Stimulated activated CD8-positive, alpha-beta memory T cell treated with anti-CD3 and anti-CD28 coated beads, Interleukin-15, amount 100 ng/mL, for 24 hours (primary cell): ENCODE data around the gene IRF5.

Source experiments
- DNase-seq: peaks from one replicate; pipeline ENCODE4 v3.0.0-alpha.2; 2020; ENCODE audit warnings: low read depth

IRF5 gene

DNA sequence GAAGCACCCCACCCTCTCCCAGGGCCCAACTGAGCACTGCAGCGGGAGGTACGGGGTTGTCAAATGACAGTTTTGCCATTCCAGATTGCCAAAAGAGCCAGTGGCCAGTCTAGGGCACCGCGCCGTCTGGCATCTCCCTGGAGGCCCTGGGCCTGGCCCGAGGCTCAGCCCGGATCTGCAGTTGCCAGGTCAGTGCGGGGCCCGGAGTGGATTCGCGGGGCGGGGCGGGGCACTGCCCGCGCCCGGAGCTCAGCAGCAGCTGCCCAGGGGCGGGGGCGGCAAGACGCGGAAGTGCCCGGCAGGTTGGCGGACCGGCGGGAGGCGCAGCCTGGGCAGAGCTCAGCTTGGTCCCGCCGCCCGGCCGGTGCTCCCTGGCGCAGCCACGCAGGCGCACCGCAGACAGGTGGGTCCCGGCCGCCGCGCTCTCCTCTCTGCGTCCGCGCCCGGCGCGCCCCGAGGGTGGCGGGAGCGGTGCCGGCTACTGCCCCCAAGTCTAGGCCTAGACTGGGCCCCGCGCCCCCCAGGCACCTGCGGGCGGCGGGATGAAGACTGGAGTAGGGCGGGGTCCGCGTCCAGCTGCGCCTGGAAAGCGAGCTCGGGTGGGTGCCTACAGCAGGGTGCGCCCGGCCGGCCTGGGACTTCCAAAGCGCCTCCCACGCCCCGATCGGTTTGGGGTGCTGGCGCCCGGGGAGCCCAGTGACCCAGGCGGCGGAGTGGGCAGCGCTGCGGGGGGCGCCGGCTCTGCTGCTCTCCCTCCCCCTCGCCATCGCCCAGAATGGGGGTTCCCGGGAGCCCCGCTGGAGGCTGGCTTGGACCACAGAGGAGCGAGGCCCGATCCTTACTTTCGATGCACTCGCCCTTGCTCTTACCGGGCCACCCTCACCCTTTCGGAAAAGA is at the start of gene IRF5:
Gene IRF5, plus strand, starts transcription at position 281 of the 897 bp plus-strand sequence. CDS start 4,155 bp downstream, outside the sequence.
- DNase-seq = no peak

DNA sequence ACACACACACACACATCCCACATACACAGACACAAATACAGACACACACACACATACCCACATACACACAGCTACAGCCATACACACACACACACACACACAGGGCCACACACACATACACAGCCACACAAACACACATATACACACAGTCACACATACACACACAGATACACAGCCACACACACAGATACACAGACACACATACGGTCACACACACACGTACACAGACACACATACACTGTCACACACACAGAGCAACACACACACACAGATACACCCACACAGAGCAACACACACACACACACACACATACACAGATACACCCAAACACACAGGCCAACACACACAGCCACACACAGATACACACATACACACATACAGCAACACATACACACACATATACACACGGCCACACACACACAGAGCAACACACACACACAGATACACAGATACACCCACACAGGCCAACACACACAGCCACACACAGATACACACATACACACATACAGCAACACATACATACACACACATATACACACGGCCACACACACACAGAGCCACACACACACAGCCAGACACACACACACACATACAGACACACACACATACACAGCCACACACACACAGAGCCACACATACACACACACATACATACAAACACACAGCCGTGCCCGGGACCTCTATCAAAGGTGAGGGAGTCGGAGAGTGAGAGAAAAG is 49.5 kb upstream of the IRF5 start:
- DNase-seq = no peak

GRCh38 chr7:128888756-128889095 is 49.0 kb upstream of the IRF5 start:
- DNase-seq = no peak

- no peak for DNase-seq
Measured at GRCh38 chr7:128889121-128889520, 48.6 kb upstream of the IRF5 start.

DNA sequence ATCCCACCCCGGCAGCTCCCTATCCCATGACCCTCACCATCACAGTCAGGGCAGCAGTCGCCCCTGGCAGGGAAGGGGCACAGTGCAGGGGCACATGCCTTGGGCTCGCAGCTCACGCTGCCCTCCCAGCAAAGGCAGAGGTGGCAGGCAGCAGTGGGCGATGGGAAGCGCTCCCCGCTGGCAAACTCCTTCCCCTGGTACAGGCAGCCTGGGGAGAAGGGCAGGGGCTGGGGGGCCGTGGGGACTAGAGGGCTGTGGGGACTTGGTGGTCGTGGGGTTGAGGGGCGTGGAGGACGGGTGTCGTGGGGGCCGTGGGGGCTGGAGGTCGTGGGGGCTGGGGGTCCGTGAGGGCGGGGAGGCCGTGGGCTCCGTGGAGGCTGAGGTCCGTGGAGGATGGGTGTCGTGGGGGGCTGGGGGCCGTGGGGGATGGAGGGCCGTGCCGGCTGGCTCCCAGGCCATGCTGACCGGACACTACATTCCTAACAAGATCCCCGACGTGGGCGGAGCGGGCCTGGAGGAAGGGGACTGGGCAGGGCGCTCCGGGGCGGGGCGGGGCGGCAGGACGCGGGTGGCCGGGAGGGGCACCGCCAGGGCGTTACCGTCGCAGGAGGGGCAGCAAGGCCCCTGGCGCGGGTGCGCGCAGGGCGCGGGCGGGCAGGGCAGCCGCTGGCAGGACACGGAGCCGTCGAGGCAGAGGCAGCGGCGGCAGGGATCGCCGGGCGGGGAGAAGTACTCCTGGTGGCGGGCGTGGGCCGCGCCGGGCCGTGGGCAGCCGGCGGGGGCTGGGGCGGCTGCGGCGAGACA is 47.2 kb upstream of the IRF5 start:
- DNase-seq = no peak

DNA sequence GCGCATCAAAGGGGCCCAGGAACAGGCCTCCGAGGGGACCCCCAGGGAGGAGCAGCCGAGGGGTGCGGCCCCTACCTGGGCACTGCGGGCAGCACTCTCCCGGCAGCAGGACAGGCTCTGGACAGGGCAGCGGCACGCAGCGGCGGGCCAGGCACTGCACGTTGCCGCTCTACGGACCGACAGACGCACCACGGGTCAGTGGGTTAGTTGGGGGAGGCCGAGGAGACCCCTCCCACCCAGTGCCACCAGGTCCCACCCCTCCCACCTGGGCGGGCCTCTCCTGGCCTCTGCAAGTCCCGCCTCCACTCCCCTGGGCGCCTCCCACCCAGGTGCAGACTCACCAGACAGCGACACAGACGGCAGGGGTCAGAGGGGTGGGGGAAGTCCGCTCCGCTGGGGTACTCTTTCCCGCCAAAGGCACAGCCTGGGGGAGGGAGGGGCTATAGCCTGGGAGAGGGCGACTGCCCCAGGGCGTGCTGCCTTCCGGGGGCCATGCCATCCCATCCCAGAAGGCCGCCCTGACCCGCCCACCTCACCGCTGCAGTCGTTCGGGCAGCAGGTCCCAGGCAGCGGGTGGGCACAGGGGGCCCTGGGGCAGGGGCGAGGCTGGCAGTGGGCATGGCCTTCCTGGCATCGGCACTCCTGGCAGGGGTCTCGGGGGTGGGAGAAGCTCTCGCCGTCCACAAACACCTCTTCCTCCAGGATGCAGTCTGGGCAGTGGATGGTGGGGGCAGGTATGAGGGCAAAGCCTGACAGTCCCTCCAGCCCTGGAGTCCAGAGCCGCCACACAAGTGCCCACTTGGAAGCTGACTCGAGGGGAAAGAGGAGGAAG is 46.4 kb upstream of the IRF5 start:
- DNase-seq = no peak

- DNase-seq = no peak
Measured at GRCh38 chr7:128891942-128892269, 45.8 kb upstream of the IRF5 start.

DNA sequence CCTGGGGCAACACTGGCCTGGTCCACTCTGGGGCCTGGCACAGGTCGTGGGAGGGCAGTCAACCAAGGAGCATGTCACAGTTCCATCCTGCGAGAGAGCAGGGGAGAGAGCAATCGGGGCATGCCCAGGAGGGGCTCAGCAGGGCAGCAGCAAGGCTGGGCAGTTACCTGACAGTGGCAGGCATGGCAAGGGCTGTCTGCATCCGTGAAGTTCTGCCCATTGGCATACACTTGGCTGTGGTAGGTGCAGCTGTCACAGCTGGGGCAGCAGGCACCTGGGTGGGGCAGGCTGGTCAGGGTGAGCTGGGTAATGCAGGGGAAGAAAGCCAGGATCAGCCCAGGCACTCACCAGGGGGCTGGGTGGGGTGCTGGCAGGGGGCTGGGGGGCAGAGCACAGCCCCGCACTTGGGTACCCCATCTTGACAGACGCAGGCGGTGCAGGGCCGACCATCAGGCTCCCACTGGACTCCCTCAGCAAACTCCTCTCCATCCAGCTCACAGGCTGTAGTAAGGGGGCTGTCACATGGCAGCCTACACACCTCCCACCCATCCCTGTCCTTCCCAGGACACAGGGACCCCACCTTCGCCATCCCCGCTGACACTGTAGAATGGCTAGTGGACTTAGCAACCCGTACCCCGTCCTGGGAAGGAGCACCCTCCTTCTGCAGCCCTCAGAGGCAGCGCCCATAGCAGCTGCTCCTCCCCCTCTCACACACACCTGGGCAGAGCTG is 45.0 kb upstream of the IRF5 start:
- DNase-seq = no peak

GRCh38 chr7:128893251-128894100 is 44.3 kb upstream of the IRF5 start:
- no peak for DNase-seq

DNA sequence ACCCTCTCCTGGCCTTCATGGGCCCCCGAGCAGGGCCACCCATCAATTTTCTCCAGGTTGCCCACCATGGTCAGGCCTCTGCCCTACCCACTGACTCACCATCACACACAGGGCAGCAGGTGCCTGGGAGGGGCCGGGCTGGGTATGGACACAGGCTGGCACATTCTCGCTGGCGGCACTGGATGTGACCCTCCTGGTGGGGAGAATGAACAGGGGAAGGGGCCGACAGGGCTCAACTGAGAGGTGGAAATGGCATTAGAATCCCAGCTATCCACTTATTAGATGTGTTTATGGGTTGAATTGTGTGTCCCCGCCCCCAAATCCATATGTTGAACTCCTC is 43.7 kb upstream of the IRF5 start:
- DNase-seq = no peak

GRCh38 chr7:128895320-128895719 is 42.4 kb upstream of the IRF5 start:
- no peak for DNase-seq

DNA sequence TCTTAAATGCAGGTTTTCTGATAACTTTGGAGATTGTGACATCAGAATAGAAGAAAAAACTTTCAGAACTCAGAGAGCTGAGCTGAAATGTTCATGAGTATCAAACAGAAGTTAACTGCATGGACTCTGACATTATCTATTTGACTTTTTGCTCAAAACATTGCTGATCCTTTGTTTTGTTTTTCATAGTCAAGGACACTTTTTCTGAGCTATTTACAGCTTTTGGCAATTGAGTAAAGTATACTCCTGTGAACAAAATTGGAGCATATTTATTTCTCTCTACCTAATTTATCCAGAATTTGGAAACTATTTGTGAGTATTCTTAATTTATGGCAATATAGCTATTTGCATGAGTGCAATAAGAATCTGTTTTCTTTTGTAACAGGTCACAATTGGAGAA is 38.3 kb upstream of the IRF5 start:
- DNase-seq = no peak

DNA sequence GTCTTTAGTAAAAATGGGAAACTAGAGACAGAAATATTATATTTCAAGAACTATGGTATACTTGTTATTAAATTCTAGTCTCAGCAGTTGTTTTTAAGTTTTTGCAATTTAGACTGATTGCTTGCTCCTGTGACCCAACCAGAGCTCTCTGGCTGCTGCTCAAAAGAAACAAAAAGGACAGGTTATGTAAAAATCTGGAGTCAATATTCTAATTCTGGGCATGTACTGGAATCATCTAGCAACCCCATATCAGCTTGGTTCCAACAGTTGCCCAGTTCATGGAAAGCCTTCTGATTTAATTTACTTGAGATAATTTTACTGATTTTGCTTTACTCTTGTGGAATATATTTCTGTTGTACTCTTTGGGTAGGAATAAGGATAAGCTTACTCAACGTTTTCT is 37.5 kb upstream of the IRF5 start:
- no peak for DNase-seq

- no peak for DNase-seq
Measured at GRCh38 chr7:128902761-128903585, 34.8 kb upstream of the IRF5 start.

GRCh38 chr7:128903621-128904361 is 33.9 kb upstream of the IRF5 start:
- DNase-seq = no peak

DNA sequence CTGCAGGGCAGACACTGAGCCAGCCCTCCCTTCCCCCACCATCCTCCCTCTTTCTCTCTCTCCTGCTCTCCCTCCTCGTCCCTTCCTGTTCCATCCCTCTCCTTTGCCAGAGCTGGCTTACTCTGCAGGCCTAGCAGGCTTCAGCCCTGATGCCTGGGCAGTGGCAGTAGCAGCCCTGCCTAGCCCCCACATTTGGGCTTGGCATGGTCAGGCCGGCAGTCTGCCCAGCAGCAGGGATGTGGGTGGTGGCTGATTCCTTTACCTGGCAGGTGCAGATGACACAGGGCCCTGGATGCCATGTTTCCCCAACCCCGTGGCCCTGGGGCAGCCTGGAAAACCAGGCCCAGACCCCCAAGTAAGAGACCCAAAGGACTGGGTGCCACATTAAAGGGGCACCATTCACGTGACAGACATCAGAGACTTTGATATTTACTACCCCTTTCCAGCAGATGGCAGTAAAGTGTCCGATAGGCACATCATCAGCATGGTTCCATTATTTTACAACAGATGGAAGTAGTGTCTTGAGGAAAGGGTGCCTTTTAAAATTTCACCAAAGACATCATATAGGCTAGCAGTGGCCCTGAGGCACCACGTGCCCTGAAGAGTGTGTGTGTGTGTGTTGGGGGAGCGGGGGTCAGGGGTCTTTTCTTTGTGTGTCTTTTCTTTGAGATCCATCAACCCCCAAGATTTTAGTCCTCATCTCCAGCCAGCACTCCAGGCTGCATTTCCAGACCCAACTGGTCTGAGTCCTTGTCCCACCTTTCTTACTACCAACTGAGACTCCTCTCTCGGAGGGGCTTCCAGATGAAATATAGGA is 33.1 kb upstream of the IRF5 start:
- DNase-seq = no peak

DNA sequence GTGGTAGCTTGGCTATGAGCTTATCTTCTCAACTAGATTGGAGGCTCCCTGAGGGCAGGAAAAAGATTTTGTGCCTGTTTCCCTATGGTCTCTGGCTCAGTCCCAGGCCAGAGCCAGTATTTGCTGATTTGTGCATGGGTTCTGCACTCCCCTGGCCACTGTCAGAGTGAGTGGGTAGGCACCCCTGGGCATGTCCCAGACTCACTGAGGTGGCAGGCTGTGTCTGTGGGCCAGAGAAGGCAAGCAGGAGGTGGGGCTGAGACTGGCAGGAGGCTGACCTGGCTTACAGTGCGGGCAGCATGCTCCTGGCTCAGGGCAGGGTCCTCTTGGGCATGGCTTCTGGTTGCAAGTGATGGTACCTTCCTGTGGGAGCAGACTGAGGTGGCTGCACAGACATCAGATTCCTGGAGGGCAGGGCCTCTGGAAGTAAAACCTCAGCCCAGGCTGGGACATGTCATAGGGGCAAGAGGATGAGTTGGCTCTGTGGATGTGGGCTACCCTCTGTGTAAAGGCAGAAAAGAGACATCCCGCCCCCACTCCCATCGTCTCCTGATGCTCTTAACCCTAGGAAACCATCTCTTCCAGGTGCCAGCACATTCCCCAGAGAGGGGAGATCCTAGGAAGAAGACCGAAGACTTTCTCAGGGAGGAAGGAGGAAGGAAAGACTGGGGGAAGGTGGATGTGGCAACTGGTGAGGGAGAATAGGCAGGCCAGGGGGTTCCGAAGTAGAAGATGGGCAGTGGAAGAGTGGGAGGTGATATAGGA is 31.5 kb upstream of the IRF5 start:
- no peak for DNase-seq
